AG04449 (cell line): Measurements from ENCODE around the gene FGD2.
"Not testable (repeated sequence)": the region's sequence is repeated elsewhere in the genome, so short reads cannot be mapped to it uniquely, and the experiment has no call there.

Experiments
- CTCF ChIA-PET: fragments of 350-600 bp; formaldehyde crosslinking; extraction: SDS; loops from one replicate; lab custom pipeline; 2021; ENCODE audit warnings: antibody characterized with exemption; lab: Yijun Ruan, JAX
- POLR2A ChIA-PET: fragments of 400-600, 350-600 bp; formaldehyde crosslinking; extraction: SDS; loops from one replicate; lab custom pipeline; 2020; ENCODE audit warnings: antibody characterized with exemption, inconsistent platforms; lab: Yijun Ruan, JAX
- DNase-seq: peaks from one replicate; pipeline ENCODE4 v3.0.0-alpha.2; 2010; ENCODE audit warnings: low read depth, low spot score
- H3K4me3 ChIP-seq: 2 replicates; pipeline ENCODE4 v1.5.1; 2011; ENCODE audit warnings: low read depth, mild to moderate bottlenecking, control low read depth, low read length
- TF ChIP-seq, protein P1 (sequence below): IDR thresholded peaks from one replicate; pipeline ENCODE4 v1.5.1; 2011; ENCODE audit warnings: mild to moderate bottlenecking, moderate library complexity, low read length, control low read depth, inconsistent platforms; ENCODE audit not compliant: insufficient read depth; ENCODE audit errors: missing control alignments

Gene FGD2

DNA sequence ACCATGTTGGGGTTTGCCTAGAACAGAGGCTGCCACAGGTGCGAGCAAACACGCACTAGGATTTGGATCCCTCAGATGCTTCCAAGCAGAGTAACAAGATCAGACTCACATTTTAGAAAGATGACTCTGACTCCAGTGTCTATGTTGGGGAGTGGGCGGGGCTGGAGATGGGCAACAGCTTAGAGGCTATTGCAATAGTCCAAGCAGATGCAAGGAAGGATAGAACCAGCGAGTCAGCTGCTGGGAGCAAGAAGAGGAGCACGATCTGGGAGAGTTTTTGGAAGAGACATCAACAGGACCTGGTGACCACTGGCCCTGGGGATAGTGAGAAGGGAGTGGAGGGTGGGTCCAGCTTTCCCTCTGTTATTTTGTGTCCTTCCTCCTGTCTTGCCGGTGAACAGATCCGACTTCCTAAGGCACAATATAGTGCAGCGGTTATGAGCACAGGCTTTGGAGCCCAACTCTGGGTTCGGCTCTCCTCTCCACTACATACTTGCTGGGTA is 52.7 kb downstream of the FGD2 start:
- CTCF ChIA-PET = interaction anchor here (0.6 to 17.3 kb wide), 17 partner anchors 8 to 292 kb away, joined by 3 to 522 read pairs (median 9); partner anchors contain the start of gene PIM1
- TF ChIP-seq, protein P1, sequence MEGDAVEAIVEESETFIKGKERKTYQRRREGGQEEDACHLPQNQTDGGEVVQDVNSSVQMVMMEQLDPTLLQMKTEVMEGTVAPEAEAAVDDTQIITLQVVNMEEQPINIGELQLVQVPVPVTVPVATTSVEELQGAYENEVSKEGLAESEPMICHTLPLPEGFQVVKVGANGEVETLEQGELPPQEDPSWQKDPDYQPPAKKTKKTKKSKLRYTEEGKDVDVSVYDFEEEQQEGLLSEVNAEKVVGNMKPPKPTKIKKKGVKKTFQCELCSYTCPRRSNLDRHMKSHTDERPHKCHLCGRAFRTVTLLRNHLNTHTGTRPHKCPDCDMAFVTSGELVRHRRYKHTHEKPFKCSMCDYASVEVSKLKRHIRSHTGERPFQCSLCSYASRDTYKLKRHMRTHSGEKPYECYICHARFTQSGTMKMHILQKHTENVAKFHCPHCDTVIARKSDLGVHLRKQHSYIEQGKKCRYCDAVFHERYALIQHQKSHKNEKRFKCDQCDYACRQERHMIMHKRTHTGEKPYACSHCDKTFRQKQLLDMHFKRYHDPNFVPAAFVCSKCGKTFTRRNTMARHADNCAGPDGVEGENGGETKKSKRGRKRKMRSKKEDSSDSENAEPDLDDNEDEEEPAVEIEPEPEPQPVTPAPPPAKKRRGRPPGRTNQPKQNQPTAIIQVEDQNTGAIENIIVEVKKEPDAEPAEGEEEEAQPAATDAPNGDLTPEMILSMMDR = no peak
- no peak for DNase-seq
- POLR2A ChIA-PET = interaction anchor here (2.7 kb wide), 1 partner anchor 112 kb away, joined by 11 read pairs; the partner anchor contains the start of gene PIM1
- no peak overlapping the region for H3K4me3 ChIP-seq

- ChIA-PET POLR2A (interaction anchor here (0.6 to 2.7 kb wide), 4 partner anchors 75 to 112 kb away, joined by 3 to 11 read pairs (median 3); partner anchors contain the start of gene PIM1), CTCF (interaction anchor here (0.6 to 17.3 kb wide), 19 partner anchors 9 to 300 kb away, joined by 3 to 522 read pairs (median 9); partner anchors contain the start of gene PIM1)
- not testable (repeated sequence) for H3K4me3 ChIP-seq, DNase-seq
Measured at GRCh38 chr6:37058984-37059343, 53.5 kb downstream of the FGD2 start.

GRCh38 chr6:37059344-37060194 is 54.1 kb downstream of the FGD2 start:
- ChIA-PET POLR2A (interaction anchor here (0.6 to 2.7 kb wide), 4 partner anchors 75 to 111 kb away, joined by 3 to 11 read pairs (median 3); partner anchors contain the start of gene PIM1), CTCF (interaction anchor here (0.9 to 17.3 kb wide), 18 partner anchors 8 to 300 kb away, joined by 3 to 522 read pairs (median 10); partner anchors contain the start of gene PIM1)
- H3K4me3 ChIP-seq = peak overlapping the region; percentile 36
- TF ChIP-seq, protein P1 = peak; percentile 77
- peak; percentile 80 for DNase-seq

- CTCF ChIA-PET = interaction anchor here (2.3 to 17.3 kb wide), 10 partner anchors 8 to 147 kb away, joined by 8 to 522 read pairs (median 19); partner anchors contain the start of gene PIM1
- POLR2A ChIA-PET = interaction anchor here (2.7 kb wide), 1 partner anchor 110 kb away, joined by 11 read pairs; the partner anchor contains the start of gene PIM1
- H3K4me3 ChIP-seq = no peak overlapping the region
- DNase-seq = no peak
- TF ChIP-seq, protein P1 = no peak
Measured at GRCh38 chr6:37060195-37060559, 54.7 kb downstream of the FGD2 start.

DNA sequence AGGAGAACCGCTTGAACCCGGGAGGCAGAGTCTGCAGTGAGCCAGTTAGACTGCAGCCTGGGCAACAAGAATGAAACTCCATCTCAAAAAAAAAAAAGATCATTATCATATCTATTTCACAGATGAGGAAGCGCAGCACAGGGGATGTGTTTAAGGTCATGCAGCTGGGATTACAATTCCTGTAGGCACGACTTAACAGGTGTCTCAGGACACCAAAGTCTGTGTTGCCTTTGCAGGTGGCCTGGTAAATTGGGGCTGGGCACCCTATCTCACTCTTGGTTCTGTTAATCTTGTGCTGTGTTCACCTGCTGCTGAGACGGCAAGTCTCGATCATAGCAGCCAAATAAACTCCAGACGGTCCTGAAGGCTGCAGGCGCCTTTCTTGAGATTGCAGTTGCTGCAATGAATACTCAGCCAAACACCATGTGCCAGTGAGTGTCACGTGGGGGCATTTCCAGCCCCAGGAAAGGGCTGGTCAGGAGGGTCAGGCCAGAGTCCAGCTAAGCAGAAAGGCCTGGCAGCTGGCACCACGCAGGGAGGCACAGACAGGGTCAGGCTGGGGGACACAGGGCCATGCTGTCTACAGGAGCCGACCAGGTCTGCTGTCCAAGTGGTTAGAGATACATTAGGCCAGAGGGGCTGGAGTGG is 55.8 kb downstream of the FGD2 start:
- CTCF ChIA-PET = interaction anchor here (2.4 to 17.3 kb wide), 6 partner anchors 10 to 113 kb away, joined by 10 to 522 read pairs (median 17); partner anchors contain the start of gene PIM1
- TF ChIP-seq, protein P1 = no peak
- POLR2A ChIA-PET = no interaction called here

DNA sequence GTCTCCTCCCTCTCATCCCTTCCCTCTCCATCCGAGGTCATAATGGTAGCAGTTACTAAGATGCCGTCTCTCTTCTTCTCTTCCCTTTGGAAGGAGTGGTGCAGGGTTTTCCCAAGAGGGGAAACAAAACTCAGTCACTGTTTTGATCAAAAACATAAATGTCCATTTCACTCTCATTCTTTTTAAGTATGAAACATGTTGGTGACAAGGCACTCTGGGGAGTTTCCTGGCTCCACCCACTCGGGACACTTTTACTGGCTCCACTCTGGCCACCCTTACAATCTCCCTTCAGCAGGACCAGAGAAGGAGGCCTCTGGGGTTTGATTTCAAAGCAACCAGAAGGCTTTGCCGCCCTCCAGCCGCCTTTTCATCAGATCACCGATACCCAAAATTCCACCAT is 57.0 kb downstream of the FGD2 start:
- TF ChIP-seq, protein P1 = no peak
- ChIA-PET POLR2A (no interaction called here), CTCF (no interaction called here)
- H3K4me3 ChIP-seq = no peak overlapping the region
- DNase-seq = no peak

More for the DNA sequence above, 55.8 kb downstream of the FGD2 start:
- no peak for DNase-seq
- H3K4me3 ChIP-seq = no peak overlapping the region
